GM18909 (cell line): Measurements from ENCODE around the gene RNF215.

Source experiments
- ATAC-seq: cut with Tn5 transposase; IDR thresholded peaks from one replicate; pipeline ENCODE4 v1.9.1; 2021; ENCODE audit warnings: mild to moderate bottlenecking; ENCODE audit not compliant: unreplicated experiment, poor library complexity

Gene RNF215

GRCh38 chr22:30386960-30387827 is at the start of gene RNF215:
TSS of gene RNF215 (minus strand) at chr22:30387411. CDS start at chr22:30387313, 98 bp downstream.
- ATAC-seq = peak; percentile 71

- no peak for ATAC-seq
These were observed 49.0 kb upstream of the RNF215 start for GRCh38 chr22:30436196-30436595.

- no peak for ATAC-seq
These were observed 48.5 kb upstream of the RNF215 start for GRCh38 chr22:30435674-30436126.

- ATAC-seq = no peak
These were observed 47.6 kb upstream of the RNF215 start for GRCh38 chr22:30434843-30435242.

DNA sequence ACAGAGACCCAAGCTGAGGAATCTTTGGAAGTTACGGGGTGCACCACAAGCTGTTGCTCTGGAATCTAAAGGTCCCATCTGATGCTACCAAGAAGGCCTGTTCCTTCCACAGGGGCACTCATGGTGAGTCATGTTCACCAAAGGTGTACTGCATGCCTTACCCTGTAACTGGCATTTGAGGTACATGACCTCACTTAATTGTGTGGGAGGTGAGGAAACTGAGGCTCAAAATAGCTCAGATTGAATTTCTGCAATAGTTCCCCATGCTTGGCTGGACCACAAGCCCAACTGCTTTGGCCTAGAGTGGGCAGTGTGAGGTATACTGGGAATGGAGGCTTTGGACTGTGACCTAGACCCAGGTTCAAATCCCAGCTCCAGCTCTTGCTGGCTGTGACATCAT is 46.6 kb upstream of the RNF215 start:
- ATAC-seq = no peak

GRCh38 chr22:30433227-30433626 is 46.0 kb upstream of the RNF215 start:
- no peak for ATAC-seq

GRCh38 chr22:30432520-30432919 is 45.3 kb upstream of the RNF215 start:
- no peak for ATAC-seq

- no peak for ATAC-seq
These were observed 44.9 kb upstream of the RNF215 start for GRCh38 chr22:30432096-30432495.

DNA sequence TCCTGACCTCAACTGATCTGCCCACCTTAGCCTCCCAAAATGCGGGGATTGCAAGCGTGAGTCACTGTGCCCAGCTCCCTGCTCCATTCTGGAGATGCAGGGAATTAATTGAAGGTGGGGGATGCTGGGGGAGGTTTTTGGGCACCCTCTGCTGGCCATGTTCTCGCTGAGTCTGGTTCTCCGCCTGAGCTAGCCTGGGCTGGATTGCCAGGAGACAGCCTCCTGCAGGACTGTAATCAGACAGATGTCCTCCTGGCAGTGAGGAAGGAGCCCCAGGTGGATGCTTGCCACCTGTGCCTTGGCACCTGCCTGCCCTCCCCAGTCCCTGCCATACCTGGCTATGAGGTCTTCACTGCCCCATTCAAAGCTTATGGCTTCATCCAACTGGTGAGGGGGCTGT is 43.7 kb upstream of the RNF215 start:
- no peak for ATAC-seq

DNA sequence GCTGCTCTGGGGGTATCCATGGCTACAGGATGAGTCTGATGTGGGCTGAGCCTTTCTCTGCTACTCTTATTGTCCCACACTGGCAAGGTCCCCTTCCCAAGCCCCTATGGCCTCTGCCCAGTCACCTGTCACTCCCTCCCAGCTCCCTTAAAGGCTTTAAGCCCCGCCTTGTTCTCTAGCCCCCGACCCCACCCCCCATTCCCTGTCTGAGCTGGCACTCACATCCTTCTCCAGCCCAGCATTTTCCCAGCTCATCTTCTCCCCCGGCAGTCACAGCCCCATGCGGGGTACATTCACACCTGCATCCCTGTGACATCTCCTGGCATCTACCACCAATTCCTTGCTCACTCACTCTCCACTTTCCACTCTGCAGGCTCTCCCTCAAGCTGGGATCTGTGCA is 42.7 kb upstream of the RNF215 start:
- no peak for ATAC-seq

DNA sequence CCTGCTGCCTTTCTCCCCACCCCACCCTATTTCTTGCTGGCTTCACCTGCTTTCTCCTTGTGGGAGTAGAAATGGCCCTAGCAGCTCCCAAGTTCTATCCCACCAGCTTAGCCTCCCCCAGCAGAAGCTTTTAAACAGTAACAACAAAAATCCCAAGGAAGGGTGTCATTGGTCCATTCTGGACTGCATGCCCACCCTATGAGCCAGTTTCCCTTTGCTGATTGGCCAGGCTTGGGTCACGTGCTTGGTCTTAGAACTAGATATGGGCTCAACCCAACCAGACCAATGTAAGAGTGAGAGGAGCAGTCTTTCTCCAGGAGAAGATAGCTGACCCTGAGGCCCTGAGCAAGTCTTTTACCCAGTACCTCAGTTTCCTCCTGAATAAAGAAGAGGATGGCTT is 40.7 kb upstream of the RNF215 start:
- ATAC-seq = no peak

- no peak for ATAC-seq
These were observed 39.5 kb upstream of the RNF215 start for GRCh38 chr22:30426388-30427353.

DNA sequence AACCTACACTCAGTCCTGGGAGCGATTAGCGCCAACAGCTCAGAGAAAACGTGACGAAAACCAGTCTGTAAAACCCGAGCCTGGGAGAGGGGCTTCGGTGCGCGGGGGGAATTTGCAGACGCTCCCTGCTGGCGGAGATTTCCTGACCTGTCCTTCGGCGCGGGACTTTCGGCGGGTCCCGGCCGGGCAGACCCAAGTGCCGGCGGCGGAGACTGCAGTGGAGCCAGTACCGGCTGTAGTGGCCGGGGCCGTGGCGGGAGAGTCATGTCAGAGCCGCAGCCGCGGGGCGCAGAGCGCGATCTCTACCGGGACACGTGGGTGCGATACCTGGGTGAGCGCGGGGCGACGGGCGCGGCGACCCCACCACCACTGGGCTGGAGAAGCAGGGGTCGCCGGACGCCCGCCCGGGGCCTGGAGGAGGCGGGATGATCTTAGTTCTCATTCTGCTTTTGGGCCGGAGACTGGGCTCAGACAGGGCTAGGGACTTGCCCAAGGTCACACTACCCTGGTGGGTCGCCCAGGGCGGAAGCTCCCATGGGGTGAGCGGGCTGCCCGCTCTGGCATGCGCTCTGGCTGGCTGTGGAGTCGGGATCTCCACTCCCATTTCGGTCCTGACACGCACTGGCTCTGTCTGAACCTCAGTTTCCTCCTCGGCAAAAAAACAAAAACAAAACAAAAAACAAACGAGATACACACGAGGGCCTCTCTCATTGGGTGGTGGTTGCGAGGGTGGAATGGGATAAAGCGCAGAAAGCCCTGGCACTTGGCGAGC is 38.6 kb upstream of the RNF215 start, which contains the start of gene MTFP1:
TSS of gene MTFP1 (plus strand) at position 153 of the 772 bp plus-strand sequence. CDS start at position 265, 112 bp downstream.
- ATAC-seq = no peak

- ATAC-seq = no peak
These were observed 38.1 kb upstream of the RNF215 start for GRCh38 chr22:30425327-30425615.

- ATAC-seq = no peak
These were observed 37.5 kb upstream of the RNF215 start for GRCh38 chr22:30424534-30425326.

DNA sequence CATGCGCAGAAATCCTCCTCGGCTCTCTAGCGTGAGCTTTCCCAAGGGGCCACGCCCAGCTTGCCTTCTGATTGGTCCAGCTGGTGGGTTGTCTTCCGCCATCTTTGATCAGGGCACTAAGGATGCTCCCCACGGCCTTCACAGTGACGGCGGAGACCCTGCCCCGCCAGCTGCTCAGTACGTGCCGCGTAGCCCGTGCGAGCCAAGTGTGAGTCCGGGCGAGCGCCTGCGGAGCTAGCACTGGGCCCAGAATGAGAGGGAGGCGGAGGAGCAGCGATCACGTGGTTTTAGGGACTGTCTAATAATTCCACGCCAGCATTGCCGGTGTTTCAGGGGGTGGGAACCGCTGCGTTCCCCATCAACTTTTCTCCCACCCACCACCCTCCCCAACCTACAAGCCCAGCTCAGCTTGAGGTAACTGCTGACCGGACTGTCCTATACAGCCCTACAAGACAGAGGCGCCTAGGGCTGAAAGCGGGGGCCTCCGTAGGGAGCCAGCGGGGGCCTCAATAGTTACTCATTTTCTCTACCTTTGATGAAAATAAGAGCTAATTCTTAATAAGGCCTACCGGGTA is 36.8 kb upstream of the RNF215 start:
- ATAC-seq = peak; percentile 84

GRCh38 chr22:30423301-30423958 is 36.2 kb upstream of the RNF215 start:
- peak; percentile 32 for ATAC-seq

DNA sequence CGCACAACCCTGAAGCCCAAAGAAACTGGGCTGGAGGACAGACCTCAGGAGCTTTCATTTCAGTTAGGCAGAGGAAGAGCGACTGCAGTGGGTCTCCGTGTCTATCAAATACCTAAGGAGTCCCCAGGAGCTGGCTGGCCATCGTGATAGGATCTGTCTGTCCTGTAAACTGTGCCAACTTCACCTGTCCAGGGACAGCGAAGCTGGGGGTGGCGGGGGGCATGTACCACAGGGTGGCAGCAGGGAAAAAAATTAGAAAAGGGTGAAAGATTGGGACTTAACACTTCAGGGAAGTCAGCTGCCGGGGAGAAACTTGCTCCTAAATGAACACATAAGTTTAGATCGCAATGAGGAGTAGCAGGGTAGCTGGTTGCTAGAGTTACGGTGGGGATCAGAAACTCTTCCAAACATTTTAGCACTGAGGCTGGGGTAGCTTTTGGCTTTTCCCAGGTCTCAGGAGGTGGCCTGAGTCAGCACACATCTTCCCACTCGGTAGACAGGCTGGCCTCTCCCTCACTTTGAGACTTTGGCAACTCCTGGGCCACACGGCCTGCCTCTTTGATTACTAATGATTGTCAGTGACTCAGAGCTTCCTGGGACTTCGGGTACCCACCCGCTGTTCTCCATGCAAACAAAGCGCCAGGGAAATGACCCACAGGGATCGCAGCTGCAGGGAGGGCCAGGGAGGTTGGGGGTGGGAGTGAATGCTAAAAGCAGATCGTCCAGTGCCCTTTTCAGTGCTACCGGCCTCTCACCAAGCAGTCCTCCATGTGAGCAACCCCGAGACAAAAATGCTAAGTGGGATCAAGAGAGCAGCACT is 35.5 kb upstream of the RNF215 start:
- ATAC-seq = no peak
